GM21360 (cell line): ENCODE results near the gene GALNT17.

ENCODE experiments used
- ATAC-seq: cut with Tn5 transposase; IDR thresholded peaks from one replicate; pipeline ENCODE4 v1.9.1; 2021; ENCODE audit warnings: mild to moderate bottlenecking, moderate library complexity; ENCODE audit not compliant: unreplicated experiment

The GALNT17 gene

GRCh38 chr7:71661671-71662224 lies 529.8 kb downstream of the GALNT17 start:
- no peak for ATAC-seq

GRCh38 chr7:71665716-71666115 lies 533.8 kb downstream of the GALNT17 start:
- no peak for ATAC-seq

- no peak for ATAC-seq
Measured at GRCh38 chr7:71668572-71668971, 536.6 kb downstream of the GALNT17 start.

GRCh38 chr7:71679480-71679879 lies 547.5 kb downstream of the GALNT17 start:
- no peak for ATAC-seq

GRCh38 chr7:71682181-71682580 lies 550.2 kb downstream of the GALNT17 start:
- ATAC-seq: no peak

GRCh38 chr7:71682841-71683781 lies 551.2 kb downstream of the GALNT17 start:
- no peak for ATAC-seq

- ATAC-seq: no peak
Measured at GRCh38 chr7:71687286-71687685, 555.3 kb downstream of the GALNT17 start.

GRCh38 chr7:71687831-71688599 lies 556.1 kb downstream of the GALNT17 start:
- ATAC-seq: no peak

- no peak for ATAC-seq
Measured at GRCh38 chr7:71691538-71691937, 559.6 kb downstream of the GALNT17 start.

GRCh38 chr7:71694665-71695064 lies 562.7 kb downstream of the GALNT17 start:
- ATAC-seq: no peak

- ATAC-seq: no peak
Measured at GRCh38 chr7:71695186-71695585, 563.2 kb downstream of the GALNT17 start.

- ATAC-seq: no peak
Measured at GRCh38 chr7:71696511-71696910, 564.6 kb downstream of the GALNT17 start.

- no peak for ATAC-seq
Measured at GRCh38 chr7:71697400-71697799, 565.5 kb downstream of the GALNT17 start.

GRCh38 chr7:71705217-71705616 lies 573.3 kb downstream of the GALNT17 start:
- no peak for ATAC-seq

- no peak for ATAC-seq
Measured at GRCh38 chr7:71705901-71706596, 574.1 kb downstream of the GALNT17 start.

GRCh38 chr7:71706597-71706975 lies 574.6 kb downstream of the GALNT17 start:
- ATAC-seq: no peak

GRCh38 chr7:71707041-71707440 lies 575.1 kb downstream of the GALNT17 start:
- no peak for ATAC-seq

- no peak for ATAC-seq
Measured at GRCh38 chr7:71708710-71709109, 576.8 kb downstream of the GALNT17 start.

- ATAC-seq: no peak
Measured at GRCh38 chr7:71710442-71710841, 578.5 kb downstream of the GALNT17 start.

GRCh38 chr7:71712653-71713180 lies 580.8 kb downstream of the GALNT17 start:
- ATAC-seq: no peak

- no peak for ATAC-seq
Measured at GRCh38 chr7:71716690-71717089, 584.7 kb downstream of the GALNT17 start.
